Islet precursor cell (in vitro differentiated cells): ENCODE measurements around the gene OR8B12.

ENCODE experiments used
- DNase-seq: peaks from one replicate; pipeline ENCODE4 v3.0.0-alpha.2; 2018

OR8B12 gene

GRCh38 chr11:124543554-124543953 is at the start of gene OR8B12:
TSS of gene OR8B12 (minus strand) at chr11:124543654. CDS start at chr11:124543654, 0 bp downstream.
- DNase-seq, result no peak

GRCh38 chr11:124592627-124593026 is 49.2 kb upstream of the OR8B12 start:
- DNase-seq, result no peak

GRCh38 chr11:124591430-124591829 is 48.0 kb upstream of the OR8B12 start:
- no peak for DNase-seq

GRCh38 chr11:124586238-124586860 is 42.9 kb upstream of the OR8B12 start:
- DNase-seq, result peak; percentile 63

GRCh38 chr11:124584681-124585372 is 41.4 kb upstream of the OR8B12 start:
- DNase-seq, result no peak

GRCh38 chr11:124583781-124584180 is 40.3 kb upstream of the OR8B12 start:
- no peak for DNase-seq

- no peak for DNase-seq
Measured at GRCh38 chr11:124582565-124582964, 39.1 kb upstream of the OR8B12 start.

GRCh38 chr11:124581817-124582216 is 38.4 kb upstream of the OR8B12 start:
- no peak for DNase-seq

- no peak for DNase-seq
Measured at GRCh38 chr11:124578761-124579160, 35.3 kb upstream of the OR8B12 start.

GRCh38 chr11:124577716-124578427 is 34.4 kb upstream of the OR8B12 start:
- no peak for DNase-seq

- DNase-seq, result no peak
Measured at GRCh38 chr11:124570160-124570559, 26.7 kb upstream of the OR8B12 start.

- DNase-seq, result no peak
Measured at GRCh38 chr11:124569697-124570096, 26.2 kb upstream of the OR8B12 start, which contains the start of gene OR8A1. TSS of gene OR8A1 (plus strand) at chr11:124569997. CDS start at chr11:124570120, 123 bp downstream.

GRCh38 chr11:124556828-124557227 is 13.4 kb upstream of the OR8B12 start:
- DNase-seq, result no peak

GRCh38 chr11:124551987-124552386 is 8.5 kb upstream of the OR8B12 start:
- no peak for DNase-seq

GRCh38 chr11:124551189-124551588 is 7.7 kb upstream of the OR8B12 start:
- DNase-seq, result no peak

GRCh38 chr11:124543145-124543544 is 309 bp downstream of the OR8B12 start:
- DNase-seq, result no peak

- DNase-seq, result no peak
Measured at GRCh38 chr11:124541204-124541603, 2.2 kb downstream of the OR8B12 start.

- DNase-seq, result no peak
Measured at GRCh38 chr11:124538019-124538418, 5.4 kb downstream of the OR8B12 start.

- DNase-seq, result peak; percentile 96
Measured at GRCh38 chr11:124536520-124536919, 6.9 kb downstream of the OR8B12 start.

- DNase-seq, result no peak
Measured at GRCh38 chr11:124535552-124536232, 7.8 kb downstream of the OR8B12 start.

- no peak for DNase-seq
Measured at GRCh38 chr11:124534051-124534450, 9.4 kb downstream of the OR8B12 start.

- DNase-seq, result no peak
Measured at GRCh38 chr11:124533626-124534025, 9.8 kb downstream of the OR8B12 start.

- DNase-seq, result no peak
Measured at GRCh38 chr11:124520550-124520854, 23.0 kb downstream of the OR8B12 start.
